ENCODE data around the gene IPO13. TPM values are rescaled to one million over a fixed set of nuclear protein-coding genes. Genes with fewer than 3 reads are reported as not detected.

The IPO13 gene
- total RNA-seq, 4 donors from 2014 or later = 81.9 to 171 (median 105) TPM

DNA sequence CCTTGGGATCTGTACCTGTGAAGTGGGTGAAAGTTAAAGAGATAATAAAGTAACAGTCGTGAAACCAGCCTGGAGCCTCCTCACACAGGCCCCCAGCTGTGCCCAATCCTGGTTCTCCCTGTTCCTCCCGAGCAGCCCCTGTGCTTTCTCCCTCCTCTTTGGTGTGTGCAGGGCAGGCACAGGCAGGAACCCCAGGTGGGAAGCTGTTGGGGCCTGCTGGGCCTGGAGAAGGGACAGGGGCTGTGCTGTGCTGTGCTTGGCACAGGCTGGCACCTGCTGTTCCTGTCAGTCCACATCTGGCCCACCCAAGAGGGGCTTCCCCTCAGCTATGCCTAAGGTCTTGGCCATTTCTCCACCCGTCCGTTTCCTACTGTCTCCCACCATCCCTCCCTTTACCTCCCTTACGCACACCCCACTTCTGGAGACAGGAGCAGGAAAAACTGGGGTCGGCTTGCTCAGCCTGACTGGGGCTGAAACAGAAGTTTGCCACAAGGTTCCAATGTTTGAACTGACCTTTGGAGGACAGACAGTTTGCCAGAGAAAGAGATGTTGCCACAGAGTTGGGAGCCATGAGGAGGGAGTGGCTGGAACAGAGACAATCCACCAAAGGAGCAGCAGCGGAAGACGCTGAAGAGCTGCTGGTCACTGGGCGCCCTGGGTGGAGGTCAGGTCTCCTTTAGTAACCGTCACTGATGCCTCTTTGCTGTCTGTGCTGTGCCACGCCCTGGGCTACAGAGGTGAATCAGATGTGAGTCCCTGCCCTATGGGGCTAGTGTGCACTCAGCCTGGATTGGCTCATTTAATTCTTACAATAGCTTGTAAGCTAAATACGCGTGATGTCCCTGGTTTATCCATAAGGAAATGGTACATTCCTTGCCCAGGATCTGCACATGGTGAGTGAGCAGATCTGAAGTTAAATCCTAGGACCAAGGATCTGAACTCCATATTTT, 31.9 kb upstream of the IPO13 start:
- TF ChIP-seq, protein P1, sequence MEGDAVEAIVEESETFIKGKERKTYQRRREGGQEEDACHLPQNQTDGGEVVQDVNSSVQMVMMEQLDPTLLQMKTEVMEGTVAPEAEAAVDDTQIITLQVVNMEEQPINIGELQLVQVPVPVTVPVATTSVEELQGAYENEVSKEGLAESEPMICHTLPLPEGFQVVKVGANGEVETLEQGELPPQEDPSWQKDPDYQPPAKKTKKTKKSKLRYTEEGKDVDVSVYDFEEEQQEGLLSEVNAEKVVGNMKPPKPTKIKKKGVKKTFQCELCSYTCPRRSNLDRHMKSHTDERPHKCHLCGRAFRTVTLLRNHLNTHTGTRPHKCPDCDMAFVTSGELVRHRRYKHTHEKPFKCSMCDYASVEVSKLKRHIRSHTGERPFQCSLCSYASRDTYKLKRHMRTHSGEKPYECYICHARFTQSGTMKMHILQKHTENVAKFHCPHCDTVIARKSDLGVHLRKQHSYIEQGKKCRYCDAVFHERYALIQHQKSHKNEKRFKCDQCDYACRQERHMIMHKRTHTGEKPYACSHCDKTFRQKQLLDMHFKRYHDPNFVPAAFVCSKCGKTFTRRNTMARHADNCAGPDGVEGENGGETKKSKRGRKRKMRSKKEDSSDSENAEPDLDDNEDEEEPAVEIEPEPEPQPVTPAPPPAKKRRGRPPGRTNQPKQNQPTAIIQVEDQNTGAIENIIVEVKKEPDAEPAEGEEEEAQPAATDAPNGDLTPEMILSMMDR (IDR thresholded peaks at IDR 0.05 in 4 of 5, conservative IDR thresholded peaks at IDR 0.05 in 1 of 5) = no peak
- no peak for TF ChIP-seq POLR2A (IDR thresholded peaks at IDR 0.05)
- intact Hi-C loops (cut with DNase I; ENCODE audit: low total_unique reads) = no loop called here
- Histone ChIP-seq H3K27me3 (no peaks in the 10 kb centered on the region), H3K36me3 (peaks cover 0 to 3% of the 10 kb centered on the region in 2 donors), H3K27ac (no peak overlapping the region), H3K9me3 (no peaks in the 10 kb centered on the region), H3K4me3 (no peak overlapping the region), H3K4me1 (peaks cover 0 to 5% of the 10 kb centered on the region in 2 donors)
- DNase-seq (no peak), ATAC-seq (peak in 1 of 2 donors; percentile 53)
- in situ Hi-C loops (cut with MboI; ENCODE audit: low sequenced_read_pairs in 4 of 4) = no loop called here

DNA sequence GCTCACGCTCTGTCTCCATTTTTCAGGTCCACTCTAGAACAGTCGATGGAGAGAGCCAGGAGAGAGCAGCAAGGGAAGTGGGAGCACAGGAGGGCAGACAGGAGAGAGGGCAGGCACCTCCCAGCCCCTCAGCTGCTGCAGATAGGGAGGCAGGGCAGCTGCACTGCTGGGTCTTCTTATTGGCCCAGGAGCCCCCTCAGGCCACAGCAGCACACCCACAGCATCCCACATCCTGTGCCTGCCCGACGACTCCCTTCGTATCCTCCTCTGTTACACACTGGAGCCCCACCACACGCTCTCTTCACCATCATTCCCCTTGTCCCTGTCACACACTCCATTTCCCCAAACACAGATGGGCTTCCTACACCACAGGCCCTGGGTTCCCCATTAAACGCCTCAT, 26.8 kb upstream of the IPO13 start:
- DNase-seq = no peak
- TF ChIP-seq, protein P1 (IDR thresholded peaks at IDR 0.05 in 4 of 5, conservative IDR thresholded peaks at IDR 0.05 in 1 of 5) = no peak
- TF ChIP-seq POLR2A (IDR thresholded peaks at IDR 0.05) = no peak
- no peak for ATAC-seq
- in situ Hi-C loops (cut with MboI; ENCODE audit: low sequenced_read_pairs in 4 of 4) (loop anchor here in 1 of 4 donors (10.0 kb wide), 1 partner anchor 395 kb away; no protein-coding TSS in a partner anchor), intact Hi-C loops (cut with DNase I; ENCODE audit: low total_unique reads) (no loop called here)
- no peak overlapping the region for H3K4me3 ChIP-seq
- no peaks in the 10 kb centered on the region for H3K27me3 ChIP-seq
- H3K27ac ChIP-seq = no peak overlapping the region
- no peaks in the 10 kb centered on the region for H3K9me3 ChIP-seq
- H3K4me1 ChIP-seq = peaks cover 0 to 5% of the 10 kb centered on the region in 2 donors
- H3K36me3 ChIP-seq = peaks cover 0 to 12% of the 10 kb centered on the region in 2 donors

DNA sequence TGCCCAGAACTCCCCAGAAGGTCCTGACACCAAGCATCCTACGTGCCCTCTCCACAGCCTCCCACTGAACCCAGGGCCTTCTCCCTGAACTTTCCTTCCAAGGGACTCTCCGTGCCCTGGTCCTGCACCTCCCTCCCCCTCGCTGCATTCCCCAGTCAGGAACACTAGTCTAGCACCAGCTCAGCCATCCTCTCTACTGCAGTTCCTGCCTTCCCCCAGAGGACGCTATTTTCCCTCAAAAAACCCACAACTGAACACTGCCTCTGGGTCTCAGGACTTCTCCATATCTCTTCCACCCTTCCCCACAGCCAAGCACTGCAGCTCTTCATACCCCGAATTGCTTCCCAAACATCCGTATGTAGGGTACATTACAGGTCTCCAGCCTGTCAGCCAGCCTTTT, 25.7 kb upstream of the IPO13 start:
- no peak for DNase-seq
- H3K9me3 ChIP-seq = no peaks in the 10 kb centered on the region
- H3K4me3 ChIP-seq = no peak overlapping the region
- TF ChIP-seq, protein P1 (IDR thresholded peaks at IDR 0.05 in 4 of 5, conservative IDR thresholded peaks at IDR 0.05 in 1 of 5) = no peak
- no peak for TF ChIP-seq POLR2A (IDR thresholded peaks at IDR 0.05)
- no peak for ATAC-seq
- H3K27me3 ChIP-seq = no peaks in the 10 kb centered on the region
- H3K36me3 ChIP-seq = peaks cover 0 to 21% of the 10 kb centered on the region in 2 donors
- intact Hi-C loops (cut with DNase I; ENCODE audit: low total_unique reads) (no loop called here), in situ Hi-C loops (cut with MboI; ENCODE audit: low sequenced_read_pairs in 4 of 4) (loop anchor here in 1 of 4 donors (10.0 kb wide), 1 partner anchor 396 kb away; no protein-coding TSS in a partner anchor)
- H3K27ac ChIP-seq = no peak overlapping the region
- H3K4me1 ChIP-seq = peaks cover 0 to 5% of the 10 kb centered on the region in 2 donors

- Histone ChIP-seq H3K27ac (no peak overlapping the region), H3K4me1 (no peaks in the 10 kb centered on the region), H3K27me3 (no peaks in the 10 kb centered on the region), H3K36me3 (peaks cover 0 to 21% of the 10 kb centered on the region in 2 donors), H3K9me3 (no peaks in the 10 kb centered on the region), H3K4me3 (no peak overlapping the region)
- in situ Hi-C loops (cut with MboI; ENCODE audit: low sequenced_read_pairs in 4 of 4) (loop anchor here in 1 of 4 donors (10.0 kb wide), 1 partner anchor 400 kb away; no protein-coding TSS in a partner anchor), intact Hi-C loops (cut with DNase I; ENCODE audit: low total_unique reads) (no loop called here)
- TF ChIP-seq, protein P1 (IDR thresholded peaks at IDR 0.05 in 4 of 5, conservative IDR thresholded peaks at IDR 0.05 in 1 of 5) = no peak
- no peak for TF ChIP-seq POLR2A (IDR thresholded peaks at IDR 0.05)
- DNase-seq (no peak), ATAC-seq (no peak)
Measured at GRCh38 chr1:43924516-43924915, 22.2 kb upstream of the IPO13 start.

Measured in gastrocnemius medialis (tissue), 4 donors.